IMR-90 (cell line): ENCODE results near the gene DMD. TPM values are rescaled to one million over a fixed set of nuclear protein-coding genes. Genes with fewer than 3 reads are reported as not detected.

Experiments
- ATAC-seq: fragments of 200-7000 bp; cut with Tn5 transposase; 2 replicates; pipeline ENCODE4 v1.9.1; 2020; ENCODE audit warnings: low read depth, mild to moderate bottlenecking, moderate library complexity
- BruUV-seq: library from RNA; stranded (reverse); fragments of 400-500 nt; replicated peaks from 2 replicates; lab custom pipeline; 2021; lab: Mats Ljungman, UMichigan
- CTCF ChIA-PET: fragments of 300-600 bp; formaldehyde crosslinking; extraction: SDS; loops from one replicate; lab custom pipeline; 2021; ENCODE audit warnings: antibody characterized with exemption; lab: Yijun Ruan, JAX
- POLR2A ChIA-PET: fragments of 300-600 bp; sonication (Branson Sonifier 250); formaldehyde crosslinking; loops from one replicate; lab custom pipeline; 2022; ENCODE audit warnings: antibody characterized with exemption; ENCODE audit not compliant: unreplicated experiment; lab: Charles Lee
- DNase-seq: peaks from one replicate; pipeline ENCODE4 v3.0.0; 2013
- H2AFZ ChIP-seq: replicated peaks from 2 replicates; pipeline ENCODE3; 2013; ENCODE audit warnings: low read length, mild to moderate bottlenecking; ENCODE audit not compliant: poor library complexity
- H2AK5ac ChIP-seq: 2 replicates; pipeline ENCODE4 v1.6.1; 2013; ENCODE audit warnings: low read depth, low read length, inconsistent platforms
- H2AK9ac ChIP-seq: replicated peaks from 2 replicates; pipeline ENCODE3; 2013; ENCODE audit warnings: mild to moderate bottlenecking, low read depth, low read length, moderate library complexity; ENCODE audit not compliant: poor library complexity
- H2BK120ac ChIP-seq: 2 replicates; pipeline ENCODE4 v1.6.1; 2013; ENCODE audit warnings: low read depth, low read length, inconsistent platforms
- H2BK15ac ChIP-seq: 3 replicates; pipeline ENCODE4 v1.6.1; 2013; ENCODE audit warnings: low read depth, low read length, inconsistent platforms
- H2BK20ac ChIP-seq: 2 replicates; pipeline ENCODE4 v1.6.1; 2013; ENCODE audit warnings: low read depth, mild to moderate bottlenecking, inconsistent platforms, low read length, moderate library complexity
- H2BK5ac ChIP-seq: 2 replicates; pipeline ENCODE4 v1.6.1; 2013; ENCODE audit warnings: mild to moderate bottlenecking, low read depth, low read length, inconsistent platforms; ENCODE audit not compliant: poor library complexity, severe bottlenecking
- H3K14ac ChIP-seq: replicated peaks from 2 replicates; pipeline ENCODE4 v1.6.1; 2013; ENCODE audit warnings: low read depth, low read length, inconsistent platforms
- H3K18ac ChIP-seq: 2 replicates; pipeline ENCODE4 v1.6.1; 2013; ENCODE audit warnings: low read depth, low read length, control low read depth
- H3K23ac ChIP-seq: 2 replicates; pipeline ENCODE4 v1.6.1; 2013; ENCODE audit warnings: low read depth, low read length, inconsistent platforms
- H3K27ac ChIP-seq: 2 replicates; pipeline ENCODE4 v1.5.1; 2013; ENCODE audit warnings: mild to moderate bottlenecking, control low read depth, low read length; ENCODE audit not compliant: insufficient read depth
- H3K27me3 ChIP-seq: 2 replicates; pipeline ENCODE4 v1.6.1; 2013; ENCODE audit warnings: low read length; ENCODE audit not compliant: control insufficient read depth, insufficient read depth
- H3K36me3 ChIP-seq: 2 replicates; pipeline ENCODE4 v1.6.1; 2013; ENCODE audit warnings: low read length, mixed read lengths; ENCODE audit not compliant: control insufficient read depth, insufficient read depth
- H3K4ac ChIP-seq: 2 replicates; pipeline ENCODE4 v1.6.1; 2013; ENCODE audit warnings: low read depth, low read length, inconsistent platforms
- H3K4me1 ChIP-seq: 2 replicates; pipeline ENCODE4 v1.6.1; 2013; ENCODE audit warnings: low read length, mixed read lengths; ENCODE audit not compliant: control insufficient read depth, insufficient read depth
- H3K4me2 ChIP-seq: 2 replicates; pipeline ENCODE4 v1.6.1; 2013; ENCODE audit warnings: low read depth, mild to moderate bottlenecking, control low read depth, low read length, moderate library complexity
- H3K4me3 ChIP-seq: 2 replicates; pipeline ENCODE4 v1.5.1; 2013; ENCODE audit warnings: low read depth, mild to moderate bottlenecking, control low read depth, low read length, moderate library complexity; ENCODE audit not compliant: insufficient read depth
- H3K56ac ChIP-seq: 2 replicates; pipeline ENCODE4 v1.6.1; 2013; ENCODE audit warnings: low read length, inconsistent platforms; ENCODE audit not compliant: insufficient read depth; ENCODE audit errors: extremely low read depth
- H3K79me1 ChIP-seq, 2 experiments: 2 replicates each; pipeline ENCODE4 v1.6.1; 2013; ENCODE audit warnings: low read length in 2 of 2, inconsistent platforms in 1 of 2, low read depth in 1 of 2
- H3K9ac ChIP-seq: 2 replicates; pipeline ENCODE4 v1.6.1; 2013; ENCODE audit warnings: low read depth, low read length, control low read depth
- H3K9me1 ChIP-seq: 2 replicates; pipeline ENCODE4 v1.6.1; 2013; ENCODE audit warnings: low read length, inconsistent platforms; ENCODE audit not compliant: insufficient read depth
- H3K9me3 ChIP-seq: 2 replicates; pipeline ENCODE4 v1.6.1; 2013; ENCODE audit warnings: low read length; ENCODE audit not compliant: control insufficient read depth, insufficient read depth
- H4K20me1 ChIP-seq: 2 replicates; pipeline ENCODE4 v1.6.1; 2013; ENCODE audit warnings: low read length, inconsistent platforms; ENCODE audit not compliant: insufficient read depth
- H4K5ac ChIP-seq: 2 replicates; pipeline ENCODE4 v1.6.1; 2013; ENCODE audit warnings: mild to moderate bottlenecking, low read depth, low read length, control low read depth
- H4K8ac ChIP-seq, 2 experiments: 2 replicates each; pipeline ENCODE4 v1.6.1; 2013; ENCODE audit warnings: low read depth in 2 of 2, low read length in 2 of 2, control low read depth in 1 of 2, inconsistent platforms in 1 of 2
- H4K91ac ChIP-seq: 2 replicates; pipeline ENCODE4 v1.6.1; 2013; ENCODE audit warnings: low read depth, low read length, inconsistent platforms; ENCODE audit not compliant: insufficient read depth
- BHLHE40 ChIP-seq: fragments of 150-350 bp; IDR thresholded peaks from 2 replicates; pipeline ENCODE4 v1.6.1; 2016; ENCODE audit warnings: mild to moderate bottlenecking, low read depth, low read length
- CEBPB ChIP-seq: IDR thresholded peaks from 2 replicates; pipeline ENCODE4 v1.6.1; 2012; ENCODE audit warnings: low read depth, low read length, improper control_type of control experiment
- CHD1 ChIP-seq: IDR thresholded peaks from 2 replicates; pipeline ENCODE4 v1.6.1; 2012; ENCODE audit warnings: low read depth, low read length, improper control_type of control experiment
- CTCF ChIP-seq: conservative IDR thresholded peaks from 2 replicates; pipeline ENCODE4 v1.5.1; 2012; ENCODE audit warnings: mild to moderate bottlenecking, low read depth, low read length, improper control_type of control experiment
- ELK1 ChIP-seq: fragments of 150-350 bp; IDR thresholded peaks from 2 replicates; pipeline ENCODE4 v1.6.1; 2016; ENCODE audit warnings: low read depth, mild to moderate bottlenecking, low read length, moderate library complexity, borderline replicate concordance
- FOS ChIP-seq: fragments of 150-350 bp; IDR thresholded peaks from 2 replicates; pipeline ENCODE4 v1.6.1; 2016; ENCODE audit warnings: low read depth, low read length
- MAFK ChIP-seq: IDR thresholded peaks from 2 replicates; pipeline ENCODE4 v1.6.1; 2012; ENCODE audit warnings: low read depth, low read length, improper control_type of control experiment
- MXI1 ChIP-seq: IDR thresholded peaks from 2 replicates; pipeline ENCODE4 v1.6.1; 2012; ENCODE audit warnings: low read depth, mild to moderate bottlenecking, low read length, moderate library complexity, borderline replicate concordance
- NFE2L2 ChIP-seq: fragments of 150-350 bp; IDR thresholded peaks from 2 replicates; pipeline ENCODE4 v1.6.1; 2016; ENCODE audit warnings: low read depth, mild to moderate bottlenecking, low read length
- POLR2A ChIP-seq: IDR thresholded peaks from 2 replicates; pipeline ENCODE4 v1.6.1; 2012; ENCODE audit warnings: mild to moderate bottlenecking, low read depth, low read length
- RAD21 ChIP-seq: IDR thresholded peaks from 2 replicates; pipeline ENCODE4 v1.6.1; 2012; ENCODE audit warnings: low read length, improper control_type of control experiment
- RCOR1 ChIP-seq: IDR thresholded peaks from 2 replicates; pipeline ENCODE4 v1.6.1; 2012; ENCODE audit warnings: mild to moderate bottlenecking, low read length, improper control_type of control experiment; ENCODE audit not compliant: insufficient replicate concordance
- RFX5 ChIP-seq: IDR thresholded peaks from 2 replicates; pipeline ENCODE4 v1.8.0; 2012; ENCODE audit warnings: low read depth, mild to moderate bottlenecking, low read length, moderate library complexity
- SMC3 ChIP-seq: fragments of 150-350 bp; IDR thresholded peaks from 2 replicates; pipeline ENCODE4 v1.6.1; 2016; ENCODE audit warnings: low read depth, mild to moderate bottlenecking, antibody characterized with exemption, low read length, moderate library complexity
- USF2 ChIP-seq: fragments of 150-350 bp; IDR thresholded peaks from 2 replicates; pipeline ENCODE4 v1.6.1; 2017; ENCODE audit warnings: mild to moderate bottlenecking, antibody characterized with exemption, low read length, low read depth
- WGBS, 2 experiments: methylation state at CpG; one replicate each; pipeline versions ENCODE4 v1.1.5 to v1.1.7; 2013; ENCODE audit warnings: missing lambda C conversion rate in 2 of 2; ENCODE audit not compliant: insufficient read length in 1 of 2; ENCODE audit errors: extremely low coverage in 2 of 2; 5-methylcytosine and 5-hydroxymethylcytosine counted together
- dilution Hi-C: fragments of 300-500 bp; cut with HindIII; formaldehyde crosslinking; loops from one replicate; pipeline ENCODE4 v1.14.3; 2018; ENCODE audit warnings: low sequenced_read_pairs; ENCODE audit not compliant: unreplicated experiment
- in situ Hi-C: fragments of 300-500 bp; cut with MboI; formaldehyde crosslinking; loops from 3 replicates; pipeline ENCODE4 v1.14.3; 2019; ENCODE audit warnings: low sequenced_read_pairs, inconsistent platforms, mixed read lengths
- intact Hi-C: fragments of 100-400 bp; cut with micrococcal nuclease; formaldehyde crosslinking; loops from 2 replicates; pipeline ENCODE4 v1.10.0; 2022
- polyA plus RNA-seq, 3 experiments: library from polyadenylated mRNA; depleted of rRNA; stranded (reverse); fragments of >200 nt; gene quantifications; 2 replicates each; pipeline ENCODE4 v1.2.3, GENCODE V29; 2012; ENCODE audit warnings: low replicate concordance in 1 of 3
- total RNA-seq: library from RNA; depleted of rRNA; stranded (reverse); fragments of >200 nt; gene quantifications from 2 replicates; pipeline ENCODE4 v1.2.3, GENCODE V29; 2012

Gene DMD
- total and polyA plus RNA-seq, 2 of the 4 experiments (the other 2 are of a cell fraction): 6.6 to 11.8 TPM

GRCh38 chrX:31652650-31653049, 1558.7 kb downstream of the DMD start:
- BruUV-seq: no TSS peak
- Histone ChIP-seq H3K9ac (no peak overlapping the region), H3K27me3 (no peaks in the 10 kb centered on the region), H3K79me1 (no peaks in the 10 kb centered on the region), H3K4me3 (no peak overlapping the region), H2BK5ac (no peak overlapping the region), H3K56ac (no peak overlapping the region), H2AFZ (no peak overlapping the region), H3K18ac (no peak overlapping the region), H4K20me1 (no peaks in the 10 kb centered on the region), H3K4ac (no peak overlapping the region), H2BK120ac (no peak overlapping the region), H2AK5ac (no peak overlapping the region), H3K27ac (no peak overlapping the region), H2BK20ac (no peak overlapping the region), H4K5ac (no peak overlapping the region), H3K4me2 (no peak overlapping the region), H4K91ac (no peak overlapping the region), H3K4me1 (no peaks in the 10 kb centered on the region), H3K9me3 (no peaks in the 10 kb centered on the region), H2BK15ac (no peak overlapping the region), H3K36me3 (no peaks in the 10 kb centered on the region), H3K14ac (no peak overlapping the region), H2AK9ac (no peak overlapping the region), H3K9me1 (no peaks in the 10 kb centered on the region), H3K23ac (no peak overlapping the region), H4K8ac (no peak overlapping the region)
- intact Hi-C loops: no loop called here
- in situ Hi-C loops: loop anchor here (10.0 kb wide), 1 partner anchor 438 kb away; no protein-coding TSS in a partner anchor
- POLR2A ChIA-PET: no interaction called here
- CTCF ChIA-PET: no interaction called here
- WGBS, 2 experiments: no CpG with 5 or more reads among the region's 1 CpG
- no peak for DNase-seq
- no peak for ATAC-seq
- dilution Hi-C loops: no loop called here
- no peak for TF ChIP-seq USF2
- no peak for TF ChIP-seq MXI1
- TF ChIP-seq RAD21: no peak
- TF ChIP-seq CTCF: no peak
- TF ChIP-seq RFX5: no peak
- no peak for TF ChIP-seq POLR2A
- no peak for TF ChIP-seq CEBPB
- no peak for TF ChIP-seq CHD1
- no peak for TF ChIP-seq BHLHE40
- no peak for TF ChIP-seq MAFK
- TF ChIP-seq FOS: no peak
- no peak for TF ChIP-seq NFE2L2
- TF ChIP-seq RCOR1: no peak
- TF ChIP-seq SMC3: no peak
- no peak for TF ChIP-seq ELK1
